HepG2 (cell line): ENCODE results near the gene CGREF1. TPM values are rescaled to one million over a fixed set of nuclear protein-coding genes. Genes with fewer than 3 reads are reported as not detected.
A peak's percentile ranks its signal among the peaks of the same experiment; 100 is the strongest.

Experiments used
- ATAC-seq: fragments of 200-7000 bp; cut with Tn5 transposase; 3 replicates; pipeline ENCODE4 v1.9.1; 2020; ENCODE audit warnings: mild to moderate bottlenecking, moderate library complexity
- Bru-seq: library from RNA; stranded (reverse); fragments of 400-500 nt; gene quantifications from one replicate; lab custom pipeline; 2021; lab: Mats Ljungman, UMichigan
- BruChase-seq, 2 experiments: library from RNA; stranded (reverse); fragments of 400-500 nt; gene quantifications; one replicate each; lab custom pipeline; 2021; lab: Mats Ljungman, UMichigan
- BruUV-seq: library from RNA; stranded (reverse); fragments of 400-500 nt; replicated peaks from 2 replicates; lab custom pipeline; 2021; lab: Mats Ljungman, UMichigan
- CTCF ChIA-PET: fragments of 300-600 bp; formaldehyde crosslinking; extraction: SDS; loops from one replicate; lab custom pipeline; 2021; ENCODE audit warnings: low total read pairs, inconsistent platforms, low intra/inter-chr PET ratio; lab: Yijun Ruan, JAX
- POLR2A ChIA-PET: fragments of 350-600 bp; sonication (Branson Sonifier 250); formaldehyde crosslinking; loops from one replicate; lab custom pipeline; 2020; ENCODE audit warnings: antibody characterized with exemption, inconsistent platforms; lab: Yijun Ruan, JAX
- DNase-seq: peaks from one replicate; pipeline ENCODE4 v3.0.0-alpha.2; 2015; ENCODE audit warnings: low spot score
- FAIRE-seq: peaks from 3 replicates; lab custom pipeline; 2011; peaks lifted over from hg19 to GRCh38; lab: Jason Lieb, UNC
- H2AFZ ChIP-seq: one replicate; pipeline ENCODE4 v1.6.1; 2011; ENCODE audit warnings: low read length, inconsistent platforms
- H3K27ac ChIP-seq: fragments of 300-600 bp; 3 replicates; pipeline ENCODE4 v1.8.0; 2011; ENCODE audit warnings: mixed run types, mild to moderate bottlenecking, mixed read lengths, low read length, inconsistent platforms; ENCODE audit not compliant: insufficient read depth; ENCODE audit errors: extremely low read length
- H3K27me3 ChIP-seq, 2 experiments: fragments of 200-600 bp in 1 of 2; 2 replicates in 1 of 2; 3 replicates in 1 of 2; pipeline versions ENCODE4 v1.6.0 to v1.8.0; 2011; ENCODE audit warnings: low read length in 2 of 2, mild to moderate bottlenecking in 2 of 2, moderate library complexity in 2 of 2, inconsistent platforms in 1 of 2; ENCODE audit not compliant: insufficient read depth in 2 of 2, control insufficient read depth in 1 of 2
- H3K36me3 ChIP-seq, 2 experiments: fragments of 200-600 bp in 1 of 2; replicated peaks in 1 of 2; 2 replicates in 1 of 2; 3 replicates in 1 of 2; pipeline versions ENCODE4 v1.5.1 to v1.8.0; 2011; ENCODE audit warnings: low read length in 2 of 2, inconsistent platforms in 1 of 2; ENCODE audit not compliant: insufficient read depth in 2 of 2, control insufficient read depth in 1 of 2
- H3K4me1 ChIP-seq: 2 replicates; pipeline ENCODE4 v1.5.1; 2012; ENCODE audit warnings: low read length, inconsistent platforms; ENCODE audit not compliant: insufficient read depth
- H3K4me2 ChIP-seq: 2 replicates; pipeline ENCODE4 v1.6.0; 2011; ENCODE audit warnings: low read depth, low read length, inconsistent platforms
- H3K4me3 ChIP-seq, 3 experiments: fragments of 200-600 bp in 1 of 3; sonication (generic), shearing (Covaris generic) in 1 of 3; replicated peaks in 1 of 3; 2 replicates each; pipeline ENCODE4 v1.5.1; 2011 to 2016; ENCODE audit warnings: low read length in 3 of 3, inconsistent platforms in 2 of 3, low read depth in 2 of 3, mild to moderate bottlenecking in 2 of 3, control low read depth in 1 of 3, mixed read lengths in 1 of 3; ENCODE audit not compliant: insufficient read depth in 1 of 3
- H3K79me2 ChIP-seq: one replicate; pipeline ENCODE4 v1.6.1; 2011; ENCODE audit warnings: low read length, inconsistent platforms; ENCODE audit not compliant: insufficient read depth
- H3K9ac ChIP-seq: 2 replicates; pipeline ENCODE4 v1.6.0; 2011; ENCODE audit warnings: mild to moderate bottlenecking, low read depth, low read length, inconsistent platforms; ENCODE audit not compliant: insufficient read depth
- H3K9me3 ChIP-seq: 2 replicates; pipeline ENCODE4 v1.5.1; 2012; ENCODE audit warnings: mild to moderate bottlenecking, low read length
- H4K20me1 ChIP-seq: 2 replicates; pipeline ENCODE4 v1.6.0; 2011; ENCODE audit warnings: inconsistent platforms, mild to moderate bottlenecking, low read length, moderate library complexity; ENCODE audit not compliant: insufficient read depth
- BRF2 ChIP-seq: sonication (generic); formaldehyde crosslinking; IDR thresholded peaks from 2 replicates; pipeline ENCODE4 v1.8.1; 2022; ENCODE audit warnings: mild to moderate bottlenecking, missing genetic modification reagents
- GMEB1 ChIP-seq: sonication (generic); formaldehyde crosslinking; IDR thresholded peaks from 2 replicates; pipeline ENCODE4 v1.5.1; 2020; ENCODE audit warnings: missing genetic modification reagents, mild to moderate bottlenecking, borderline replicate concordance
- HDAC2 ChIP-seq: sonication (generic); formaldehyde crosslinking; IDR thresholded peaks from 2 replicates; pipeline ENCODE4 v1.4.0; 2020; ENCODE audit warnings: missing genetic modification reagents
- KMT2B ChIP-seq: IDR thresholded peaks from 2 replicates; pipeline ENCODE4 v1.6.1; 2016; ENCODE audit warnings: missing genetic modification reagents, missing compliant biosample characterization
- POGZ ChIP-seq: sonication (generic); formaldehyde crosslinking; IDR thresholded peaks from 2 replicates; pipeline ENCODE4 v1.4.0; 2020; ENCODE audit warnings: mild to moderate bottlenecking, missing genetic modification reagents
- ZFP90 ChIP-seq: sonication (generic); formaldehyde crosslinking; IDR thresholded peaks from 2 replicates; pipeline ENCODE4 v1.8.0; 2022; ENCODE audit warnings: missing genetic modification reagents, mild to moderate bottlenecking, inconsistent platforms, borderline replicate concordance
- ZNF121 ChIP-seq: sonication (generic); formaldehyde crosslinking; IDR thresholded peaks from 2 replicates; pipeline ENCODE4 v1.5.0; 2020; ENCODE audit warnings: mild to moderate bottlenecking, missing genetic modification reagents
- ZNF367 ChIP-seq: sonication (generic); formaldehyde crosslinking; IDR thresholded peaks from 2 replicates; pipeline ENCODE4 v1.4.0; 2020; ENCODE audit warnings: missing genetic modification reagents, borderline replicate concordance
- ZNF432 ChIP-seq: sonication (generic); formaldehyde crosslinking; IDR thresholded peaks from 2 replicates; pipeline ENCODE4 v1.5.0; 2020; ENCODE audit warnings: missing genetic modification reagents, mild to moderate bottlenecking, borderline replicate concordance
- ZNF567 ChIP-seq: sonication (generic); formaldehyde crosslinking; IDR thresholded peaks from 2 replicates; pipeline ENCODE4 v1.8.1; 2023; ENCODE audit warnings: mild to moderate bottlenecking, missing genetic modification reagents, borderline replicate concordance
- ZNF615 ChIP-seq: sonication (generic); formaldehyde crosslinking; IDR thresholded peaks from 2 replicates; pipeline ENCODE4 v1.5.0; 2020; ENCODE audit warnings: mild to moderate bottlenecking, missing genetic modification reagents, borderline replicate concordance
- ZNF781 ChIP-seq: sonication (generic); formaldehyde crosslinking; IDR thresholded peaks from 2 replicates; pipeline ENCODE4 v1.5.1; 2020; ENCODE audit warnings: borderline replicate concordance, mild to moderate bottlenecking, missing genetic modification reagents; ENCODE audit errors: not compliant biosample characterization
- ZSCAN5A ChIP-seq: sonication (generic); formaldehyde crosslinking; IDR thresholded peaks from 2 replicates; pipeline ENCODE4 v1.8.0; 2022; ENCODE audit warnings: mild to moderate bottlenecking, missing genetic modification reagents, borderline replicate concordance
- WGBS: methylation state at CpG from one replicate; pipeline ENCODE4 v1.1.6; 2017; ENCODE audit warnings: low lambda C conversion rate; 5-methylcytosine and 5-hydroxymethylcytosine counted together
- in situ Hi-C: cut with HindIII; loops from 2 replicates; pipeline ENCODE4 v1.10.0; 2017; ENCODE audit warnings: low pct_unique_long_range_greater_than_20kb; ENCODE audit not compliant: extremely low pct_ligation_motif_present
- intact Hi-C: fragments of 100-400 bp; cut with micrococcal nuclease; formaldehyde crosslinking; loops from one replicate; pipeline ENCODE4 v1.10.0; 2022; ENCODE audit not compliant: unreplicated experiment
- long read RNA-seq, 2 experiments: library from RNA in 1 of 2; library from polyadenylated mRNA in 1 of 2; stranded (forward) in 1 of 2; unstranded in 1 of 2; transcript quantifications; one replicate each; pipeline ENCODE4 v2.0.0, GENCODE V29; 2019 to 2022
- polyA minus RNA-seq, 3 experiments: library from RNA; depleted of rRNA, polyadenylated mRNA; stranded (reverse); fragments of >200 nt; gene quantifications; 2 replicates each; pipeline ENCODE4 v1.2.3, GENCODE V29; 2011; ENCODE audit warnings: low replicate concordance in 1 of 3
- polyA plus RNA-seq, 8 experiments: library from polyadenylated mRNA; depleted of rRNA in 3 of 8; stranded (reverse) in 7 of 8; unstranded in 1 of 8; fragments of >200 nt; fragmentation: Illumina TruSeq in 4 of 8; extraction: Trizol in 4 of 8; gene quantifications; 2 replicates each; pipeline versions ENCODE4 v1.2.1 to v1.2.3, GENCODE V29; 2011 to 2016; ENCODE audit warnings: low read depth in 4 of 8, missing spikeins in 1 of 8, mixed read lengths in 1 of 8; ENCODE audit not compliant: insufficient read depth in 1 of 8
- total RNA-seq, 5 experiments: library from RNA; depleted of rRNA; stranded (reverse); fragments of >200 nt; fragmentation: Illumina TruSeq; extraction: Trizol; gene quantifications; 2 replicates each; pipeline ENCODE4 v1.2.3, GENCODE V29; 2016; ENCODE audit warnings: low read depth in 1 of 5

CGREF1 gene
- total RNA-seq (2016; rRNA removed; fragmentation: Illumina TruSeq; extraction: Trizol) (7.0 and 13.9 TPM in 2 replicates), polyA plus RNA-seq (2011; rRNA removed) (23.4 and 30.8 TPM in 2 replicates), polyA minus RNA-seq (2011; rRNA and poly(A)+ RNA removed; ENCODE audit: low replicate concordance) (0.09 and 14.9 TPM in 2 replicates), Bru-seq, nascent RNA (percentile 55 among the genes with signal in this experiment), BruChase-seq, experiment 1, labeled RNA remaining after a 6-hour chase (percentile 41 among the genes with signal in this experiment), BruChase-seq, experiment 2, labeled RNA remaining after a 2-hour chase (percentile 47 among the genes with signal in this experiment)
- 7.2 and 7.6 TPM in 2 replicates for total RNA-seq (2016; cell fraction: cytosol; rRNA removed; fragmentation: Illumina TruSeq; extraction: Trizol; ENCODE audit: low read depth)
- total RNA-seq (2016; cell fraction: insoluble cytoplasmic fraction; rRNA removed; fragmentation: Illumina TruSeq; extraction: Trizol): 6.8 and 14.7 TPM in 2 replicates
- total RNA-seq (2016; cell fraction: membrane; rRNA removed; fragmentation: Illumina TruSeq; extraction: Trizol): 9.9 and 14.3 TPM in 2 replicates
- total RNA-seq (2016; cell fraction: nucleus; rRNA removed; fragmentation: Illumina TruSeq; extraction: Trizol): 11.7 and 13.6 TPM in 2 replicates
- polyA plus RNA-seq (2011; cell fraction: cytosol; rRNA removed): 26.4 and 27.5 TPM in 2 replicates
- 30.3 and 37.8 TPM in 2 replicates for polyA plus RNA-seq (2011; cell fraction: nucleus; rRNA removed)
- 29.7 and 31.5 TPM in 2 replicates for polyA plus RNA-seq (2012)
- 9.6 and 11.3 TPM in 2 replicates for polyA plus RNA-seq (2016; cell fraction: cytosol; fragmentation: Illumina TruSeq; extraction: Trizol; ENCODE audit: low read depth)
- polyA plus RNA-seq (2016; cell fraction: insoluble cytoplasmic fraction; fragmentation: Illumina TruSeq; extraction: Trizol; ENCODE audit: low read depth): 9.2 and 9.7 TPM in 2 replicates
- polyA plus RNA-seq (2016; cell fraction: membrane; fragmentation: Illumina TruSeq; extraction: Trizol; ENCODE audit: low read depth): 12.0 and 14.2 TPM in 2 replicates
- polyA plus RNA-seq (2016; cell fraction: nucleus; fragmentation: Illumina TruSeq; extraction: Trizol; ENCODE audit: insufficient read depth, low read depth): 23.5 and 24.6 TPM in 2 replicates
- 5.9 and 7.1 TPM in 2 replicates for polyA minus RNA-seq (2011; cell fraction: cytosol; rRNA and poly(A)+ RNA removed)
- 10.7 and 13.8 TPM in 2 replicates for polyA minus RNA-seq (2011; cell fraction: nucleus; rRNA and poly(A)+ RNA removed)
- long read RNA-seq, experiment 1, partial matches to known transcripts: 0 of 3 reads
- long read RNA-seq, experiment 1, other reads (novel, unspliced or antisense): 1 of 3 reads
- long read RNA-seq, experiment 2, partial matches to known transcripts: 3 of 18 reads
- long read RNA-seq, experiment 2, other reads (novel, unspliced or antisense): 13 of 18 reads

- FAIRE-seq (no peak), DNase-seq (no peak), ATAC-seq (peak; percentile 40)
- H4K20me1 ChIP-seq: no peaks in the 10 kb centered on the region
- H3K27ac ChIP-seq: no peak within 1 kb of the TSS
- no peaks in the 10 kb centered on the region for H3K79me2 ChIP-seq
- H3K4me3 ChIP-seq: peak within 1 kb of the TSS; percentile 53 to 82 (median 60)
- in situ Hi-C loops (no loop called here), intact Hi-C loops (loop anchor here (5.0 kb wide), 1 partner anchor 74 kb away; no protein-coding TSS in a partner anchor)
- no peak within 1 kb of the TSS for H2AFZ ChIP-seq
- H3K9ac ChIP-seq: peak within 1 kb of the TSS; percentile 70
- H3K4me1 ChIP-seq: peaks cover 64% of the 10 kb centered on the region
- no TSS peak for BruUV-seq
- peak within 1 kb of the TSS; percentile 92 for H3K4me2 ChIP-seq
- 44% methylated on average over 40 of the region's 84 CpGs for WGBS
- H3K27me3 ChIP-seq: peaks cover 2 to 40% of the 10 kb centered on the region in 2 experiments; a peak in 4 of 5 replicates
- CTCF ChIA-PET: no interaction called here
- POLR2A ChIA-PET: interaction anchor here (0.7 to 1.7 kb wide), 6 partner anchors 11 to 93 kb away, joined by 3 to 11 read pairs (median 4); partner anchors contain the start of genes ATRAID, PREB and SLC5A6
- no peaks in the 10 kb centered on the region for H3K36me3 ChIP-seq
- H3K9me3 ChIP-seq: no peaks in the 10 kb centered on the region
- TF ChIP-seq POGZ (no peak), GMEB1 (CRISPR knock-in tag) (no peak), ZNF781 (CRISPR knock-in tag) (no peak), KMT2B (CRISPR knock-in tag) (no peak; the same call in 1 of the 2 replicates), ZNF615 (CRISPR knock-in tag) (no peak), ZNF432 (CRISPR knock-in tag) (no peak), ZNF567 (CRISPR knock-in tag) (no peak), ZSCAN5A (no peak), BRF2 (CRISPR knock-in tag) (no peak), ZNF367 (CRISPR knock-in tag) (no peak), HDAC2 (CRISPR knock-in tag) (no peak), ZFP90 (no peak), ZNF121 (CRISPR knock-in tag) (no peak)
Measured at GRCh38 chr2:27118525-27119329, at the start of gene CGREF1. CGREF1 (minus strand) TSS chr2:27119128; CDS start chr2:27104366, 14,762 bp downstream.
